ENCODE measurements around the gene VASN. TPM values are rescaled to one million over a fixed set of nuclear protein-coding genes. Genes with fewer than 3 reads are reported as not detected.

The VASN gene
- total and polyA plus RNA-seq, 5 donors from 2014 or later, result 0.14 to 0.57 TPM; not detected in 3

Other genes starting within 250 kb of the VASN start
- not detected for gene SRL, start 129.8 kb upstream of the VASN start, total RNA-seq
- not detected for gene SRL, start 129.8 kb upstream of the VASN start, polyA plus RNA-seq
- 11.2 TPM for gene TFAP4, start 98.8 kb upstream of the VASN start, total RNA-seq
- gene TFAP4, start 98.8 kb upstream of the VASN start, polyA plus RNA-seq, result 1 to 10 TPM in 2 of 4 donors, under 1 TPM in 2; 0.64 to 1.3 (median 1.0) TPM
- gene GLIS2, start 55.8 kb upstream of the VASN start, total RNA-seq, result not detected
- under 1 TPM in 1 of 4 donors, not detected in 3; 0.03 TPM for gene GLIS2, start 55.8 kb upstream of the VASN start, polyA plus RNA-seq
- 39.6 TPM for gene PAM16, start 20.5 kb upstream of the VASN start, total RNA-seq
- gene PAM16, start 20.5 kb upstream of the VASN start, polyA plus RNA-seq, result 10 to 100 TPM; 26.2 to 44.9 (median 40.1) TPM
- gene CORO7, start 44.7 kb downstream of the VASN start, total RNA-seq, result 718 TPM
- 10 to 100 TPM; 52.5 to 69.3 (median 59.4) TPM for gene CORO7, start 44.7 kb downstream of the VASN start, polyA plus RNA-seq
- gene DNAJA3, start 54.0 kb downstream of the VASN start, total RNA-seq, result 27.0 TPM
- 10 to 100 TPM; 27.5 to 49.7 (median 41.8) TPM for gene DNAJA3, start 54.0 kb downstream of the VASN start, polyA plus RNA-seq
- gene NMRAL1, start 102.8 kb downstream of the VASN start, total RNA-seq, result 40.7 TPM
- gene NMRAL1, start 102.8 kb downstream of the VASN start, polyA plus RNA-seq, result 10 to 100 TPM; 45.6 to 61.7 (median 51.6) TPM
- gene HMOX2, start 104.5 kb downstream of the VASN start, total RNA-seq, result 41.2 TPM
- gene HMOX2, start 104.5 kb downstream of the VASN start, polyA plus RNA-seq, result 100 to 1,000 TPM; 104 to 145 (median 126) TPM
- gene CDIP1, start 166.9 kb downstream of the VASN start, total RNA-seq, result 29.8 TPM
- 10 to 100 TPM; 16.4 to 29.6 (median 20.8) TPM for gene CDIP1, start 166.9 kb downstream of the VASN start, polyA plus RNA-seq
- 0.17 TPM for gene C16orf96, start 184.5 kb downstream of the VASN start, total RNA-seq
- gene C16orf96, start 184.5 kb downstream of the VASN start, polyA plus RNA-seq, result not detected
- 53.7 TPM for gene UBALD1, start 243.0 kb downstream of the VASN start, total RNA-seq
- 1 to 10 TPM; 5.1 to 7.3 (median 5.4) TPM for gene UBALD1, start 243.0 kb downstream of the VASN start, polyA plus RNA-seq